Astrocyte (in vitro differentiated cells and primary cell): ENCODE measurements around the gene MYBPC1. TPM values are rescaled to one million over a fixed set of nuclear protein-coding genes. Genes with fewer than 3 reads are reported as not detected.
A peak's percentile ranks its signal among the peaks of the same experiment; 100 is the strongest.

Source experiments
- DNase-seq: peaks from one replicate; pipeline ENCODE4 v3.0.0-alpha.2; 2010; ENCODE audit warnings: low read depth
- FAIRE-seq: peaks from 2 replicates; lab custom pipeline; 2011; peaks lifted over from hg19 to GRCh38; lab: Jason Lieb, UNC
- H2AFZ ChIP-seq: 2 replicates; pipeline ENCODE4 v1.6.0; 2012; ENCODE audit warnings: low read depth, low read length, inconsistent platforms
- H3K27ac ChIP-seq: 2 replicates; pipeline ENCODE4 v1.5.1; 2011; ENCODE audit warnings: low read depth, low read length, inconsistent platforms
- H3K27me3 ChIP-seq: 2 replicates; pipeline ENCODE4 v1.6.0; 2011; ENCODE audit warnings: low read length, inconsistent platforms; ENCODE audit not compliant: insufficient read depth
- H3K36me3 ChIP-seq: 2 replicates; pipeline ENCODE4 v1.5.1; 2011; ENCODE audit warnings: low read length, inconsistent platforms; ENCODE audit not compliant: insufficient read depth
- H3K4me1 ChIP-seq: 2 replicates; pipeline ENCODE4 v1.5.1; 2011; ENCODE audit warnings: low read length, inconsistent platforms; ENCODE audit not compliant: insufficient read depth
- H3K4me2 ChIP-seq: 2 replicates; pipeline ENCODE4 v1.6.0; 2012; ENCODE audit warnings: low read length, inconsistent platforms
- H3K4me3 ChIP-seq: 2 replicates; pipeline ENCODE4 v1.5.1; 2011; ENCODE audit warnings: low read depth, mild to moderate bottlenecking, low read length, inconsistent platforms; ENCODE audit not compliant: insufficient read depth
- H3K79me2 ChIP-seq: 2 replicates; pipeline ENCODE4 v1.6.0; 2012; ENCODE audit warnings: mild to moderate bottlenecking, low read length, inconsistent platforms; ENCODE audit not compliant: insufficient read depth
- H3K9ac ChIP-seq: 2 replicates; pipeline ENCODE4 v1.6.0; 2012; ENCODE audit warnings: mild to moderate bottlenecking, low read length, inconsistent platforms
- H3K9me3 ChIP-seq: 2 replicates; pipeline ENCODE4 v1.5.1; 2012; ENCODE audit warnings: low read depth, mild to moderate bottlenecking, low read length, inconsistent platforms; ENCODE audit not compliant: insufficient read depth
- H4K20me1 ChIP-seq: 2 replicates; pipeline ENCODE4 v1.6.0; 2012; ENCODE audit warnings: low read length, inconsistent platforms; ENCODE audit not compliant: insufficient read depth
- H3K27ac Mint-ChIP-seq: one replicate; pipeline ENCODE4 v1.8.0; 2021; ENCODE audit warnings: mild to moderate bottlenecking, mixed read lengths; ENCODE audit not compliant: unreplicated experiment
- H3K27me3 Mint-ChIP-seq: one replicate; pipeline ENCODE4 v1.8.0; 2021; ENCODE audit warnings: low read depth, mixed read lengths; ENCODE audit not compliant: unreplicated experiment
- H3K36me3 Mint-ChIP-seq: one replicate; pipeline ENCODE4 v1.8.0; 2021; ENCODE audit warnings: low read depth, mixed read lengths; ENCODE audit not compliant: unreplicated experiment
- H3K4me1 Mint-ChIP-seq: one replicate; pipeline ENCODE4 v1.8.0; 2021; ENCODE audit warnings: low read depth, mixed read lengths; ENCODE audit not compliant: unreplicated experiment
- H3K4me3 Mint-ChIP-seq: one replicate; pipeline ENCODE4 v1.8.0; 2021; ENCODE audit warnings: mild to moderate bottlenecking, moderate library complexity, mixed read lengths; ENCODE audit not compliant: unreplicated experiment
- H3K9me3 Mint-ChIP-seq: one replicate; pipeline ENCODE4 v1.8.0; 2021; ENCODE audit warnings: mild to moderate bottlenecking, mixed read lengths; ENCODE audit not compliant: unreplicated experiment
- CTCF ChIP-seq: IDR thresholded peaks from 2 replicates; pipeline ENCODE4 v1.5.1; 2011; ENCODE audit warnings: low read depth, mild to moderate bottlenecking, inconsistent platforms, low read length, moderate library complexity; ENCODE audit not compliant: insufficient read depth
- EZH2 ChIP-seq: IDR thresholded peaks from 2 replicates; pipeline ENCODE4 v1.6.1; 2012; ENCODE audit warnings: mild to moderate bottlenecking, low read length, inconsistent platforms; ENCODE audit not compliant: insufficient read depth
- total RNA-seq: library from RNA; stranded (reverse); gene quantifications from 2 replicates; pipeline ENCODE4 v1.2.1, GENCODE V29; 2021

The MYBPC1 gene
- total RNA-seq, 1 donor from 2014 or later, result not detected

GRCh38 chr12:101637936-101638335 lies 43.2 kb downstream of the MYBPC1 start:
- Mint-ChIP-seq H3K36me3 (no peaks in the 10 kb centered on the region), H3K4me3 (no peak overlapping the region), H3K27ac (no peak overlapping the region), H3K4me1 (no peaks in the 10 kb centered on the region), H3K27me3 (peaks cover 9% of the 10 kb centered on the region), H3K9me3 (peaks cover 1% of the 10 kb centered on the region)
- no peak for FAIRE-seq
- H2AFZ ChIP-seq, result no peak overlapping the region
- H3K79me2 ChIP-seq, result no peaks in the 10 kb centered on the region
- no peak for DNase-seq
- no peak overlapping the region for H3K27ac ChIP-seq
- no peaks in the 10 kb centered on the region for H3K9me3 ChIP-seq
- H3K36me3 ChIP-seq, result no peaks in the 10 kb centered on the region
- no peak overlapping the region for H3K4me2 ChIP-seq
- no peak overlapping the region for H3K4me3 ChIP-seq
- no peak for TF ChIP-seq CTCF
- no peak for TF ChIP-seq EZH2
- no peaks in the 10 kb centered on the region for H3K4me1 ChIP-seq
- H3K27me3 ChIP-seq, result no peaks in the 10 kb centered on the region
- H4K20me1 ChIP-seq, result no peaks in the 10 kb centered on the region
- no peak overlapping the region for H3K9ac ChIP-seq

- no peaks in the 10 kb centered on the region for H3K36me3 Mint-ChIP-seq
- no peak for TF ChIP-seq EZH2
- no peak for TF ChIP-seq CTCF
- H3K36me3 ChIP-seq, result no peaks in the 10 kb centered on the region
- no peaks in the 10 kb centered on the region for H3K79me2 ChIP-seq
- no peak for FAIRE-seq
- peaks cover 11% of the 10 kb centered on the region for H3K27me3 Mint-ChIP-seq
- no peaks in the 10 kb centered on the region for H3K9me3 ChIP-seq
- no peaks in the 10 kb centered on the region for H3K4me1 ChIP-seq
- DNase-seq, result no peak
- no peaks in the 10 kb centered on the region for H4K20me1 ChIP-seq
- no peaks in the 10 kb centered on the region for H3K4me1 Mint-ChIP-seq
- peak overlapping the region; percentile 73 for H3K4me3 Mint-ChIP-seq
- no peaks in the 10 kb centered on the region for H3K27me3 ChIP-seq
- no peak overlapping the region for H3K9ac ChIP-seq
- H2AFZ ChIP-seq, result peak overlapping the region; percentile 78
- H3K4me3 ChIP-seq, result peak overlapping the region; percentile 44
- H3K9me3 Mint-ChIP-seq, result peaks cover 1% of the 10 kb centered on the region
- H3K4me2 ChIP-seq, result peak overlapping the region; percentile 76
- H3K27ac ChIP-seq, result no peak overlapping the region
- H3K27ac Mint-ChIP-seq, result no peak overlapping the region
These were observed 47.6 kb downstream of the MYBPC1 start for GRCh38 chr12:101642115-101643067.

- Histone ChIP-seq H3K27me3 (no peaks in the 10 kb centered on the region), H3K4me3 (no peak overlapping the region), H2AFZ (no peak overlapping the region), H3K4me1 (no peaks in the 10 kb centered on the region), H3K27ac (no peak overlapping the region), H3K36me3 (no peaks in the 10 kb centered on the region), H4K20me1 (no peaks in the 10 kb centered on the region), H3K9ac (no peak overlapping the region), H3K4me2 (no peak overlapping the region), H3K9me3 (no peaks in the 10 kb centered on the region), H3K79me2 (no peaks in the 10 kb centered on the region)
- peaks cover 4% of the 10 kb centered on the region for H3K27me3 Mint-ChIP-seq
- H3K27ac Mint-ChIP-seq, result no peak overlapping the region
- H3K9me3 Mint-ChIP-seq, result no peaks in the 10 kb centered on the region
- DNase-seq, result no peak
- FAIRE-seq, result no peak
- TF ChIP-seq CTCF (no peak), EZH2 (no peak)
- no peak overlapping the region for H3K4me3 Mint-ChIP-seq
- no peaks in the 10 kb centered on the region for H3K36me3 Mint-ChIP-seq
- H3K4me1 Mint-ChIP-seq, result no peaks in the 10 kb centered on the region
These were observed 52.9 kb downstream of the MYBPC1 start for GRCh38 chr12:101647711-101648110.
